Right atrium auricular region (tissue), 2 donors: ENCODE measurements around the gene TSPAN12. TPM values are rescaled to one million over a fixed set of nuclear protein-coding genes. Genes with fewer than 3 reads are reported as not detected.

Experiments
- DNase-seq: peaks from one replicate; pipeline ENCODE4 v3.0.0-alpha.2; 2019; ENCODE audit warnings: low spot score
- H3K27ac ChIP-seq, 2 donors: fragments of 200-600 bp; sonication (generic); 1 replicate in 1 of 2; 2 replicates in 1 of 2; pipeline ENCODE4 v1.5.1; 2016 to 2019
- H3K27me3 ChIP-seq, 2 donors: fragments of 200-600 bp; sonication (generic); one replicate each; pipeline versions ENCODE4 v1.5.1 to v1.6.0; 2017 to 2019
- H3K36me3 ChIP-seq: fragments of 200-600 bp; sonication (generic); one replicate; pipeline ENCODE4 v1.5.1; 2016
- H3K4me1 ChIP-seq, 2 donors: fragments of 200-600 bp; sonication (generic); one replicate each; pipeline versions ENCODE4 v1.5.1 to v1.6.0; 2017 to 2019
- H3K4me3 ChIP-seq, 2 donors: fragments of 200-600 bp; sonication (generic); 1 replicate in 1 of 2; 2 replicates in 1 of 2; pipeline ENCODE4 v1.5.1; 2017 to 2019; ENCODE audit warnings: mild to moderate bottlenecking in 1 of 2, moderate library complexity in 1 of 2
- H3K9me3 ChIP-seq, 2 donors: fragments of 200-600 bp; sonication (generic); one replicate each; pipeline ENCODE4 v1.5.1; 2019
- CTCF ChIP-seq, 2 donors: fragments of 200-600 bp; sonication (generic); IDR thresholded peaks; one replicate each; pipeline ENCODE4 v1.5.1; 2019; ENCODE audit warnings: antibody characterized with exemption in 2 of 2
- total RNA-seq, 2 donors: library from RNA; depleted of rRNA; stranded (reverse); fragments of >200 nt; gene quantifications; one replicate each; pipeline ENCODE4 v1.1.0, GENCODE V29; 2016

TSPAN12 gene
- total RNA-seq, 2 donors from 2014 or later = 29.5 to 55.8 TPM

- no peaks in the 10 kb centered on the region for H3K36me3 ChIP-seq
- DNase-seq = no peak
- no peak overlapping the region for H3K27ac ChIP-seq
These were observed 32.8 kb downstream of the TSPAN12 start for GRCh38 chr7:120825152-120825551.

GRCh38 chr7:120819861-120820260, 38.1 kb downstream of the TSPAN12 start:
- H3K27ac ChIP-seq = no peak overlapping the region
- no peak overlapping the region for H3K4me3 ChIP-seq
- TF ChIP-seq CTCF (IDR thresholded peaks at IDR 0.05) = no peak
- no peaks in the 10 kb centered on the region for H3K9me3 ChIP-seq
- no peaks in the 10 kb centered on the region for H3K27me3 ChIP-seq
- peaks cover 0 to under 1% of the 10 kb centered on the region in 2 donors for H3K4me1 ChIP-seq
- H3K36me3 ChIP-seq = no peaks in the 10 kb centered on the region
- DNase-seq = no peak

More at GRCh38 chr7:120825152-120825551, 32.8 kb downstream of the TSPAN12 start:
- no peaks in the 10 kb centered on the region for H3K27me3 ChIP-seq
- peaks cover 0 to under 1% of the 10 kb centered on the region in 2 donors for H3K9me3 ChIP-seq
- no peak for TF ChIP-seq CTCF (IDR thresholded peaks at IDR 0.05)
- no peak overlapping the region for H3K4me3 ChIP-seq
- H3K4me1 ChIP-seq = no peaks in the 10 kb centered on the region

- no peaks in the 10 kb centered on the region for H3K36me3 ChIP-seq
- no peak for TF ChIP-seq CTCF (IDR thresholded peaks at IDR 0.05)
- peaks cover 0 to 4% of the 10 kb centered on the region in 2 donors for H3K4me1 ChIP-seq
- DNase-seq = no peak
- no peaks in the 10 kb centered on the region for H3K27me3 ChIP-seq
- H3K9me3 ChIP-seq = no peaks in the 10 kb centered on the region
- H3K4me3 ChIP-seq = no peak overlapping the region
- H3K27ac ChIP-seq = no peak overlapping the region
These were observed 40.1 kb downstream of the TSPAN12 start for GRCh38 chr7:120817851-120818250.

- Histone ChIP-seq H3K27ac (peak overlapping the region in 1 of 2 donors; percentile 3), H3K36me3 (no peaks in the 10 kb centered on the region), H3K4me1 (peaks cover 0 to 4% of the 10 kb centered on the region in 2 donors), H3K9me3 (no peaks in the 10 kb centered on the region), H3K4me3 (no peak overlapping the region), H3K27me3 (no peaks in the 10 kb centered on the region)
- TF ChIP-seq CTCF (IDR thresholded peaks at IDR 0.05) = no peak
- DNase-seq = no peak
These were observed 43.5 kb downstream of the TSPAN12 start for GRCh38 chr7:120814253-120814939.

- H3K4me1 ChIP-seq = peaks cover 0 to 4% of the 10 kb centered on the region in 2 donors
- DNase-seq = no peak
- no peaks in the 10 kb centered on the region for H3K9me3 ChIP-seq
- H3K36me3 ChIP-seq = no peaks in the 10 kb centered on the region
- H3K27ac ChIP-seq = peak overlapping the region in 1 of 2 donors; percentile 3
- TF ChIP-seq CTCF (IDR thresholded peaks at IDR 0.05) = no peak
- no peaks in the 10 kb centered on the region for H3K27me3 ChIP-seq
- H3K4me3 ChIP-seq = no peak overlapping the region
These were observed 44.2 kb downstream of the TSPAN12 start for GRCh38 chr7:120813546-120814252.
